NCI-H146 treated with DMSO at 0.1 percent for 48 hours (cell line): ENCODE results near the gene EIF4A2.

Experiments
- DNase-seq: peaks from one replicate; lab custom pipeline; 2025; ENCODE audit not compliant: unreplicated experiment; lab: John Stamatoyannopoulos, UW

Gene EIF4A2

GRCh38 chr3:186783058-186783730 lies at the start of gene EIF4A2:
Gene EIF4A2 (plus strand): TSS chr3:186783577. CDS start chr3:186783611, 34 bp downstream.
- DNase-seq = peak; percentile 82

- no peak for DNase-seq
These were observed 40.6 kb upstream of the EIF4A2 start for GRCh38 chr3:186742618-186743380.

GRCh38 chr3:186743666-186744065 lies 39.7 kb upstream of the EIF4A2 start:
- no peak for DNase-seq

- DNase-seq = no peak
These were observed 37.4 kb upstream of the EIF4A2 start for GRCh38 chr3:186746008-186746407.

GRCh38 chr3:186750316-186750715 lies 33.1 kb upstream of the EIF4A2 start:
- DNase-seq = no peak

GRCh38 chr3:186751480-186751879 lies 31.9 kb upstream of the EIF4A2 start:
- no peak for DNase-seq

GRCh38 chr3:186754006-186754405 lies 29.4 kb upstream of the EIF4A2 start:
- DNase-seq = no peak

- DNase-seq = no peak
These were observed 28.5 kb upstream of the EIF4A2 start for GRCh38 chr3:186754871-186755270.

GRCh38 chr3:186757214-186757613 lies 26.2 kb upstream of the EIF4A2 start:
- no peak for DNase-seq

- no peak for DNase-seq
These were observed 25.6 kb upstream of the EIF4A2 start for GRCh38 chr3:186757686-186758220.

GRCh38 chr3:186759231-186759930 lies 24.0 kb upstream of the EIF4A2 start:
- DNase-seq = no peak

GRCh38 chr3:186760141-186760833 lies 23.1 kb upstream of the EIF4A2 start:
- DNase-seq = no peak

- no peak for DNase-seq
These were observed 22.4 kb upstream of the EIF4A2 start for GRCh38 chr3:186760897-186761447.

GRCh38 chr3:186772281-186772694 lies 11.1 kb upstream of the EIF4A2 start:
- no peak for DNase-seq

GRCh38 chr3:186772701-186773417 lies 10.5 kb upstream of the EIF4A2 start:
- DNase-seq = no peak

- no peak for DNase-seq
These were observed 7.4 kb upstream of the EIF4A2 start for GRCh38 chr3:186775999-186776398.

GRCh38 chr3:186779204-186779603 lies 4.2 kb upstream of the EIF4A2 start:
- DNase-seq = no peak

- peak; percentile 77 for DNase-seq
These were observed 777 bp upstream of the EIF4A2 start for GRCh38 chr3:186782542-186783057.

- peak; percentile 72 for DNase-seq
These were observed 546 bp downstream of the EIF4A2 start for GRCh38 chr3:186783731-186784515.
